ELR (cell line): ENCODE measurements around the gene MIDN.
A peak's percentile ranks its signal among the peaks of the same experiment; 100 is the strongest.

Experiments
- DNase-seq: peaks from one replicate; pipeline ENCODE4 v3.0.0-alpha.2; 2015; ENCODE audit warnings: low read depth

The MIDN gene

DNA sequence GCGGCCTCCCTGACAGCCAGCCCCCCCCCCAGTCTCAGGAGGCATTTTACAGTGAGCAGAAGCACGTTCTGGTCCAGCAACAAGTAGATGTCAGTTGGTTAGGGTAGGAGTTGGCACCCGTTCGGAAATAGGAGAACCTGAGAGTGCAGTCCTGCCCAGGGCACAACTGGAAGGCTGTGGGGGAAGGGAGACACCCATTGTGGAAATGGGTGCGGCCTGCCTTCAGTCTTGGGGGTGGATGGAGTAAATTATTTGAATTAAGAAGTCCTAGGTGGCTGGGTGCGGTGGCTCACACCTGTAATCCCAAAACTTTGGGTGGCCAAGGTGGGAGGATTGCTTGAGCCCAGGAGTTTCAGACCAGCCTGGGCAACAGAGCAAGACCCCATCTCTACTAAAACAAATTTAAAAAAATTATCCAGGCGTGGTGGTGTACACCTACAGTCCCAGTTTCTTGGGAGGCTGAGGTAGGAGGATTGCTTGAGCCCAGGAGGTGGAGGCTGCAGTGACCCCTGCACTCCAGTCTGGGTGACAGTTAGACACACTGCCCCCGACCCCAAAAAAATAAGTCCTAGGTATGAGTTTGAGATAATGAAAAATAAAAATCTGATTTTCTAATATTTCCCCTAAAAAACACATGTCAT, 21.9 kb downstream of the MIDN start:
- DNase-seq: no peak

DNA sequence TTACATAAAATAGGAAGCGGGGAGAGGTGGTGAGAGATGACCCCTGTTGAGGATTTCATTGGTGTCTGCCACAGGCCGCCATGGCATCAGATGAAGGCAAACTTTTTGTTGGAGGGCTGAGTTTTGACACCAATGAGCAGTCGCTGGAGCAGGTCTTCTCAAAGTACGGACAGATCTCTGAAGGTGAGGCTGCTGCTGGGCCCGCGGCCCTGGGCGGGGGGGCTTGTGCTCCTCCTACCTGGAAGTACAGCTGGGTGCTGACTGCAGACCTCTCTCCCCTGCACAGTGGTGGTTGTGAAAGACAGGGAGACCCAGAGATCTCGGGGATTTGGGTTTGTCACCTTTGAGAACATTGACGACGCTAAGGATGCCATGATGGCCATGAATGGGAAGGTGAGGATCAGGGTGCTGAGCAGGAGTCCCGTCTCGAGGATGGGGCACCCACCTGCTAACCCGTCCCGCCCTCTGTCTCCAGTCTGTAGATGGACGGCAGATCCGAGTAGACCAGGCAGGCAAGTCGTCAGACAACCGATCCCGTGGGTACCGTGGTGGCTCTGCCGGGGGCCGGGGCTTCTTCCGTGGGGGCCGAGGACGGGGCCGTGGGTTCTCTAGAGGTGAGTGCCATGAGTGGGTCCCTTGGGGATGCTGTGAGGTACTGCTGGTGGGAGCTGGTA, 22.6 kb downstream of the MIDN start:
- no peak for DNase-seq

DNA sequence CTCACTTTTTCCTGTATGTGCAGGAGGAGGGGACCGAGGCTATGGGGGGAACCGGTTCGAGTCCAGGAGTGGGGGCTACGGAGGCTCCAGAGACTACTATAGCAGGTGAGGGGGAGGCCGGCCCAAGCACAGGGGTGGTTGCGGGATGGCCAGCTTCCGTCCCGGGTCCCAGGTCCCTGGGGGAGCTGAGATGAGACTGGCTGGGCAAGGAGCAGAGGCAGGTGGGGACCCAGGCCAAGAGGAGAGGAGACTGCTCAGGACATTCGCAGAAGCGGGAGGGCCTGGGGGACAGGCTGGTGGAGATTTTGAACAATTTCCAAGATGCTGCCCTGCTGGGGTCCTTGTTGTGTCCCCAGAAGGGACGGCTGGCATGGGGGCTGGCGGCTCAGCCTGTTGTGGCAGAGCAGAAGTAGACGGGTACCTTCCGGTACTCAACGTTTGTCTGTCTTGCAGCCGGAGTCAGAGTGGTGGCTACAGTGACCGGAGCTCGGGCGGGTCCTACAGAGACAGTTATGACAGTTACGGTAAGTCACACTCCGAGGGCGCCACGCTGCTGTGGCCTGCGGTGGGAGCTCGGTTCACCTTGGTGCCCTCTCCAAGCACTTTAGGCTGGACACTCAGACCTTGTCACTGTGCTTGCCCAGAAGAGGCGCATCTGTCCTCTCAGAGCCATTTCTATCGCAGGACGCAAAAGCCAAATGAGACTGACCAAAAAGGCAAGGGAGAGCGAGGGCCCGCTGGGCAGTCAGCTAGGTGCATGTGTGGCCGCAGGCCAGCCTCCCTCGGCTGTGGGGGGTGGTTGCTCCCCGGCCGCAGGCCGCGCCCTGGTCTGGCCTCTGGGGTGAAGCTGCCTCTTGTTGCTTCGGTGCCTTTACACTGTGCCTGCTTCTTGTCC, 23.4 kb downstream of the MIDN start:
- no peak for DNase-seq

DNA sequence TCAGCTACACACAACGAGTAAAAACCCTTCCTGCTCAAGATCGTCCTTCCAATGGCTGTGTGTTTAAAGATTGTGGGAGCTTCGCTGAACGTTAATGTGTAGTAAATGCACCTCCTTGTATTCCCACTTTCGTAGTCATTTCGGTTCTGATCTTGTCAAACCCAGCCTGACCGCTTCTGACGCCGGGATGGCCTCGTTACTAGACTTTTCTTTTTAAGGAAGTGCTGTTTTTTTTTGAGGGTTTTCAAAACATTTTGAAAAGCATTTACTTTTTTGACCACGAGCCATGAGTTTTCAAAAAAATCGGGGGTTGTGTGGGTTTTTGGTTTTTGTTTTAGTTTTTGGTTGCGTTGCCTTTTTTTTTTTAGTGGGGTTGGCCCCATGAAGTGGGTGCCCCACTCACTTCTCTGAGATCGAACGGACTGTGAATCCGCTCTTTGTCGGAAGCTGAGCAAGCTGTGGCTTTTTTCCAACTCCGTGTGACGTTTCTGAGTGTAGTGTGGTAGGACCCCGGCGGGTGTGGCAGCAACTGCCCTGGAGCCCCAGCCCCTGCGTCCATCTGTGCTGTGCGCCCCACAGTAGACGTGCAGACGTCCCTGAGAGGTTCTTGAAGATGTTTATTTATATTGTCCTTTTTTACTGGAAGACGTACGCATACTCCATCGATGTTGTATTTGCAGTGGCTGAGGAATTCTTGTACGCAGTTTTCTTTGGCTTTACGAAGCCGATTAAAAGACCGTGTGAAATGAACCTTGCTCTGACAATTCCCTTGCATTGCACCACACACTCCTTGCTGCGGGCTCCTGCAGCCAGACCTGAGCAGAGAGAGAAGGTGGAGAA, 24.3 kb downstream of the MIDN start:
- no peak for DNase-seq

DNA sequence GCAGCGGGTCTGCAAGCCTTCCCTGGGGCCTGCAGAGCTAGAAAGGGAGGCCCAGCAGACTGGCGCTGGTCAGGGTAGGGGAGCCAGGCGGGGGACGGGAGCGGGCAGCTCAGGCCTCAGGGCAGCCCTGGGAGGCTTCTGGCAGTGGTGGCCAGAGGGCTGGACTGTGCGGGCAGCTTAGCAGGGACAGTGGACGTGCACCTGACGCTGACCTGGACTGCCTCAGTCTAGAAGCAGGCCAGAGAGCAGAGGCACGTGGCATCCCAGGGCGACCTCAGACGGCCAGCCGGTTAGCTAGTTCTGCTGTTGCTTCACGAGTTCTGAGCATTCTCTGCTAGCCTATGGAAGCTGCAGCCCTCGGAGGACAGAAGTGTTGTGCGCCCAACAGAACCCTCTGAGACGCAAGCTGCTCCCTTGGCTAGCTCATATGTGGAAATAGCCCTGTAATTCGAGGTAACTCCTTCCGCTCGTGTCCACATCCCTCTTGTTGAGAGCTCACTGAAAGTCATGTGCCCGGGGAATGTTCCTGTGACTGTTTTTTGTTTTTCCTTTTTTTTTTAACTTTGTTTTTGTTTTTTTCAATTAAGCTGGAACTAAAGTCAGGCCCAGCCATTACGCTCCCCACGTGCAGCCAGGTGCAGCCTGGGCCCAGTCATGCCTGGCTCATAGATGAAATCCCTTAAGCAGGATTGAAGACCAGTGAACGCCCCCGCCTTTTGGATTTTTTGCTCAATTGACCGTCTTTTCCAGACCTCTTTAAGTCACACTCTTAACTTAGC, 25.1 kb downstream of the MIDN start:
- no peak for DNase-seq

DNA sequence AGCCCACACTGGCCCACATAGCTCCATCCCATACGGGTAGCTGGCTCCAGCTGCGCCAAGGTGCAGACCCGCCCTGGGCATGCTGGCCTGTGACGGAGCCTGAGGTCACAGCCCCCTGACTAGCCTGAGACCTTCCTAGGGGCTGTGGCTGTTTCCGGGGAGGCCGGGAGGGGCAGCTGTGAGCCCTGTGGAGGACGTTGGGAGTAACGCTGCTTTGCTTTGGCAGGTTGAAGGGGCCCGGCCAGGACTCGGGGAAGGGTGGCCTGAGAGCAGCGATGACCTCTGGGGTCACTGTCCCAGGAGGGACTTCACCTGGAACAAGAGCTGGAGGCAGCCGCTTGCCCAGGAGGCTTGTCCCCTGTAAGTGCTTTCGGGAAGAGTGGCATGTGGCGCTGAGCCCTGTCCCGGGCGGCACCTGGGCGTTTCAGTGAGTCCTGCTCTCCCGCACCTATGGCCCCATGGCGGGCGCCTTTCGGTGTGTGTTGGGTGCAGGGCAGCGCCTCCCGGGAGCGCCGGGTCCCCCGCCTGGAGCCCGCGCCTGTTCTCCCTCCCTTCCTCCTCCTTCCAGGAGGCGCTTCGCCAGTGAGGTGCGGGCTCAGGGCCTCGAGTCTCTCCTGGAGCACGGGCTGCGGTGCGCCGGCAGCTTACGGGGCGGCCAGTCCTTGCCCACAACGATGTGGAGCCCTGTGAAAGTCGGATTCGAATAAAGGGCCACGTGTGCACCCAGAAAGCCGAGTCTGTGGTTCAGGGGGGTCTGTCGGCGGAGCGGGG, 25.9 kb downstream of the MIDN start:
- no peak for DNase-seq

DNA sequence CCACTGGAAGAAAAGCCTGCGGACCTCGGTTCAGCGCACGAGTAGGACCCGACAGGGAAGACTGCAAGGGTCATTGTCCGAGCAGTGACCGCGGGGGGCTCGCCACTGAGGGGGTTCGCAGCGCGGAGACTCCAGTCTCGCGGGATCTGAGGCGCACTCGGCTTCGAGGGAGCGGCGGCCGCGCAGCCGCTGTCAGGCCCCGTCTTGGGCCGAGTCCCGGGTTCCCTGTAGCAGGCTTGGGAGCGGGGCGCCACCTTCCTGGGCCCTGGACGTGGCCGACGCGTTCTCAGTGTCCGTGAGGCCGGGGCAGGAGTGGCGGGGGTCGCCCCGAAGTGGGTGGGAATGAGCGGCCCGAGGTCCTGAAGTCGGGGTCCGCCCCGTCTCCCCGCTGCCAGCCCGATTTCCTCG, 26.5 kb downstream of the MIDN start:
- DNase-seq: no peak

DNA sequence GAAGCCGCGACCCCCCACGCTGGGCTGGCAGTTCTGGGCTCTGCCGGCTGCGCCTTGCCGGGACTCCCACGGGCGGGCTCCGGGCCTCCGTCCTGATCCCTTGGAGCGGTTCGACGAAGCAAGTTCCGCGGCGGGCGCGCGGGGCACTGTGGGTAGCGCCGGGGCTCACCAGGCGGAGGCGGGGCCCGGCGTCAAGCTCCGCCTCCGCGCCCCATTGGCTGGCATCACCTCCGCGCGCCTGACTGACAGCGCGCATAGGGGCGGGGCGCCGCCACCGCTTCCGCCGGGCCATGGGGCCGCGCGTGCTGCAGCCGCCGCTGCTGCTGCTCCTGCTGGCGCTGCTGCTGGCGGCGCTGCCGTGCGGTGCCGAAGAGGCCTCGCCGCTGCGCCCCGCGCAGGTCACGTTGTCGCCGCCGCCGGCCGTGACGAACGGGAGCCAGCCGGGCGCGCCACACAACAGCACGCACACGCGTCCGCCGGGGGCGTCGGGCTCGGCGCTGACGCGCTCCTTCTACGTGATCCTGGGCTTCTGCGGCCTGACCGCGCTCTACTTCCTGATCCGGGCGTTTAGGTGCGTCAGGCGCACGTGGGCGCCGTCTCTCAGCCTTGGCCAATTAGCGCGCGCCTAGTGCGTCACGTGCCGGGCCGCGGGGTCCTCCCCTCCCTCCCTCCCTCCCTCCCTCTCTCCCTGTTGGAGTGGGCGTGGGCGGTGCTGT, 27.0 kb downstream of the MIDN start, which contains the start of gene FAM174C:
FAM174C (plus strand) TSS at position 271 of the 716 bp plus-strand sequence; CDS start at position 291, 20 bp downstream.
- peak; percentile 99 for DNase-seq

DNA sequence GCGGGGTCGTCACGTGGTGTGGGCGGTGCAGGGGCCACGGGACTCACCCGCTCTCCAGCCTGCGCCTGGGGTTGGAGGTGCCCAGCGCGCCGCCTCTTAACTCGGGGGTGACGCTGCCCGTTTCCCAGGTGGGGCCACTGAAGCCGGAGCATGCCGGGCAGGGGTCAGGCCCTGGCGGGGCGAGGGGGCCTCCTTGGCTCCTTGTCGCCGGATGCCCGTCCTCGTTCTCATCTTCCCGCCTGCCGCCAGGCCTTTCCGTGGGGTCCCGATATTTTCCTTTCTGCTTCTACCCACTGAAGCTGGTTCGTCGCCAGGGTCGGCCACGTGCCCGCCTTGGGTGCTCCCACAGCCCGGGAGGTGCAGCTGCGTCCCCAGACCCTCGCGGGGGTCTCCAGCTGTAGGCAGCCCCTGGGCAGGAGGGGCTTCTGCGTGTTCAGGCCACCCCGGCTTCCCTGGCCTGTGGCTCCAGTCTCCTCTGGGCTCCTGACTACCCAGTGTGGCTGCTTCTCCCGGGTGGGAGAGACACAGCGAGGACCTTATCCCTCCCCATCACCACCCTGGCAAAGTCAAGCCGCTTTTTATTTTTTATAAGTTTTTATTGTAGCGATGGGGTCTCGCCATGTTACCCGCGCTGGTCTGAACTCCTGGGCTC, 27.7 kb downstream of the MIDN start:
- no peak for DNase-seq

DNA sequence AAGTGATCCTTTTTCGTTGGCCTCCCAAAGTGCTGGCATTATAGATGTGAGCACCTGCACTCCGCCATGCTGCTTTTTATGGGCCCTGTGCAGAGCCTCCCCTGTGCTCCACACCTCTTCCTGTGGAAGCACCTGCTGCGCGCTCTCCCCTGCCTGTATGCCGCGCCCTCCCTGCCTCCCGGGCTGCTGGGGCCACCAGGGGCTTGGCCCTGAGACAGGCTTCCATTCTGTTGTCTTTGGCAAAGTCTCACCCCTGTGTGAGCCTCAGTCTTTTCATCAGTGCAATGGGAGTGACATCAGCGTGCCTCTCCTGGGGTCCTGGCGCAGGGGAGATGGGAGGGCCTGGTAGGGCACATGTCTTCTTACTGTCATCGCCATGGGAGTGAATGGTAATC, 28.2 kb downstream of the MIDN start:
- no peak for DNase-seq

DNA sequence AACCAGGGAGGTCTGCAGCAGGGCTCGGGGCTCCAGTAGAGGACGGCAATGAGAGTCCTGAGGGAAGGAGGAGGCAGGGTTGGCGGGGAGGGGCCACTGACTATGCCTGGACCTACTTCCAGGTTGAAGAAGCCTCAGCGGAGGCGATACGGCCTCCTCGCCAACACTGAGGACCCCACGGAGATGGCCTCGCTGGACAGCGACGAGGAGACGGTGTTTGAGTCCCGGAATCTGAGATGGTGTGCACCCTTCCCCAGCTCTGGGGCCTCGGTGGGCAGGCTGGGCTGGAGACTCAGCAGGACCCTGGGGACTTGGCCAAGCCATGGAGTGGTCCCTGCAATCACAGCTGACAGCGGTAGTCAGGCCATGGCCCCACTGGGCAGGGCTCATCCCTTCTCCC, 28.7 kb downstream of the MIDN start:
- DNase-seq: no peak

DNA sequence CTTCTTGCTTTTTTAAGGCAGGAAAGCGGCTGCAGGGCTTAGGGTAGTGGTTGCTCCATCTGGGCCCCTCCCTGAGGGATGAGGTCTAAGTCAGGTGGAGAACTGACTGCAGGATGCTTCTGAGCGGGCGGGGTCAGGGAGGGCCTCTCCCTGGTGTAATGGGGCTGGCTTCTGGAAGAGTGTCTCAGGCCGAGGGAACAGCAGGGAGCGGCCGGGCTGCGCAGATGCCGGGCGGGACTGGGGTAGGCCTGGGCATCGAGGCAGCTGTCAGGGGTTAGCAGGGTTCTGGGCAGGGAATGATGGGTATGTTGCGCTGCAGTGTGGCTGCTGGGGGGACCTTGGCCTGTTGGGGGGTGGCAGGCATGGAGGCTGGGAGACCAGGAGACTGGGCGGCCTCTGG, 29.7 kb downstream of the MIDN start:
- DNase-seq: no peak

DNA sequence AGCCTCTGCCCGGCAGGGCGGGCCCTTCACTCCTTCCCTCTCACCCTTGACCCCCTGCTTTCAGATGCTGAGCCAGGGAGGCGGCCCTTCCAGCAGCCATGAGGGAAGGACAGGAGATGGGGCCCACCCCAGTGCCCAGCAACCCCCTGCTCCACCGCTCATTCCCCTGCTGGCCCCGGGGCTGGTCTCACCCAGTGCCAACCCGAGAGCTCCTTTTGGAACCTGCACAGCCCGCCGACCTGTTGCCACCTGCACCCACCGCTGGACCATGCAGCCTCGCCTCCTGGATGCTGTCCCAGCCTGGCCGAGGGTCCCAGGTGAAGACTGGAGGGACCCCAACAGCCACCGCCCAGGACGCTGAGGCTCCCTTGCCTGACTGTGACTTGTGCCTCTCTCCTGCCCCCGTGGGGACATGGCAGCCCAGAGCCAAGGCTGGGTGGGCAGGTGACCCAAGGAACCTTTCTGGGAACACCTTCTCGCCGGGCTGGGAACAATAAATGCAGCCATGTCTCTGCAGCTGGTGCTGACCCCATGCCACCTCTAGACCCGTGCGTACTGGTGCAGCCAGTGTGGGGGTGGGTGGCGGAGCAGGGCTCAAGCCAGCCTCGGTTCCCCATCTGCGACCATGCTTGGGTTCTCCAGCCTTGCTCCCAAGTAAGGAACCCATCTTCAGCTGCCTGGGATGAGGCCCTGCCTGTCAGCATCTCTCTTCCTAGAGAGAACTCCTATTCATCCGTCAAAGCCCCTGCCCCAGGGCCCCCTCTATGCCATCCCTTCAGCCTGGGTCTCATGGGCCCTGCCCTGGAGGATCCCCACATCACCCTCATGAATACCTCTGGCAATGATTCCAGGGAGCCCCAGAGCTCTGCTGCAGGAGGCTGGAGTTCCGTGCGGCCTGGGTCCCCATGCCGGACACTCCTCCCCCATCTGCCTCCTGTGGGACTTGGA, 30.6 kb downstream of the MIDN start:
- no peak for DNase-seq

DNA sequence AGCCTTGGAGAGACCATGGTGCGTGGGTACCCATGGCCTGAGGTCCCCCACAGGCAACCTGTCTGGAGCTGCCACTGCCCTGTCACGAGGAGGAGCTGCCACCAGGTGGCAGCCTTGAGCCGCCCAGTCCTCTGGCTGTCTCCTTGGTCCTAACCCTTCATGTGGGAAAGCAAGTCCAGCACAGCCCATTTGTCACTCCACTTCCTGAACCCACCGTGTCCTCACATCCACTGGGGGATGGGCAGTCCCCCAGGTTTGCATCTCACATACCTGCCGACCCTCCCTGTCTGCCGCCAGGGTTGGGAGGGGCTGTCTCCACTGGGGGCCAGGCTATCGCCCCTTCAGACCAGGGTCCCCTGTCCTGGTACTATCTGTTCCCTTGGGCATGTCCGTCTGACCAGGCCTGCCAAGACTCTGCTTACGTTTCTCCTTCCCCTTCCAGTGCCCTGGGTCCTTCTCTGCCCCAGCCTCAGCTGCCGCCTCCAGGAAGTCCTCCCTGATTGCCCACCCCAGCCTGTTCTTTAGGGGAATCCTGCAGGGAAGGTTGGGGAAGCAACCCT, 31.5 kb downstream of the MIDN start:
- peak; percentile 83 for DNase-seq

DNA sequence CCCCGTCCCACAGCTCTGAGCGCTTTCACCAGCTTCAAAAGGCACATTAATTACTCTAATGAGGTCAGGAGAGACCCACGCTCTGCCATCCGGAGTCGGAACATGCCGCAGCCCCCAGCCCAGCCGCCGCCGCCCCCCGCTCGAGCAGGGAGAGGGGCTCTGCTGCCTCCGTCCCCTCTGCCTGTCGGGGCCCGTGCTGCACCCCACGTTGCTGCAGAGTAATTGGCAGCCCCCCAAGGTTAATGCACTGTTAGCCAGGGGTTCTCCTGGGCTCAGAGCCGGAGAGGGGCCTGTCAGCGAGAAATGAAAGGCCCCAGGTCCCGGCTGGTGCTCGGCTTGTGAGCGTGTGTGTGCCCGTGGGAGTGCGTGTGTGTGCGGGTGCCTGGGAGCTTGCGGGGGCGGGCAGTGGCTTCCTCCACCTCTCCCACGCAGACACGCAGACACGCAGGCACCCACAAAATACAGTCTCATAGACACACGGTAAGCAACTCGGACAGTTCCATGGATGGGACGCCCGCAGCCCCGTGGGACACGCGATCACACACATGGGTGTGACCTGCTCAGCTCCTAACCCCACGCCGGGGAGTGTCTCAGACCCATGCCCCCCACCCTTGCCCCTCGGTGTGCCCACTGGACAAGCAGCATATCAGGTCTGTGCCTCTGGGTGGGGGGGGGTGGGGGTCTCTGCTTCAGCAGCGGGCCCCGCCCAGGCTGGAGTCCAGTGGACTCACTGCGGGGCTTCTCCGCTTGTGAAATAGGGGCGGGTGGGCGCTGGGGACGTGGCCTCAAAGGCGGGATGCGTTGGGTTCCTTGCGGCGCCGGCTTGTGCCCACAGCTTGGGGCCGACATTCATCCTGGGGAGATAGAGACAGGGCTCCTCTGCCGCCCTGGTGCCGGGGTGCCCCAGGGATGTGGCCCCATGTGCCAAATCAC, 32.5 kb downstream of the MIDN start:
- DNase-seq: no peak

DNA sequence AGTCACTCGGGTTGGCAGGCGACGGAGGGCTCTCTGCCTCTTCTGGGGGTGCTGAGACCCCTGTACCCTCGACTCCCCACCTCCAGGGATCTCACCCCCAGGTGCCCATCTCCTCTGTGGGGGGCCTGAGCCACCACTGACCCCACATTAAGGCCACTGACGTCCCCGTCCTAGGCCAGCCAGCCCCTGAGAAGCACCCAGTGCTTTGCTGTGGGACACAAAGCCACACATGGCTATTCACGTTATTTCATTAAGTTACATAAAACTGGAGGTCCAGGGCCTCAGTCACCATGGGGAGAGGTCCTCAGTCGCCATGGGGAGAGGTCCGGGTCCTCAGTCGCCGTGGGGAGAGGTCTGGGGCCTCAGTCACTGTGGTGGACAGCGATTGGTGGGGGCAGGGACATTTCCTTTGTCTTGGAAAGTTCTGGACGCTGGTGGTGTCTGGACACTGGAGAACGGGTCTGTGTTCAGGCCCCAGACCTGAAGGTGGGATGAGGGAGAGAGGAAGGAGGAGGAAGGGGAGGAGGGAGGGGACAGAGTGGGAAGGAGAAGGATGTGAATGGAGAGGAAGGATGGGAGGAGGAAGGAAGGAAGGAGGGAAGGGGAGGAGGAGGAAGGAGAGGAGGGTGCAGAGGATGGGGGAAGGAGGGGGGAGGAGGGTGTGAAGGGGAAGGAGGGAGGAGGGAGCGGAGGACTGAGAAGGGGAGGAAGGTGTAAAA, 33.3 kb downstream of the MIDN start:
- no peak for DNase-seq
